Mesodermal cell (in vitro differentiated cells): ENCODE results near the gene RAB4B.

ENCODE experiments used
- H3K27ac ChIP-seq: 2 replicates; pipeline ENCODE4 v1.7.0; 2013; ENCODE audit warnings: mild to moderate bottlenecking, low read depth, low read length, moderate library complexity; ENCODE audit not compliant: severe bottlenecking
- H3K36me3 ChIP-seq: 2 replicates; pipeline ENCODE4 v1.7.1; 2013; ENCODE audit warnings: mild to moderate bottlenecking, low read length, moderate library complexity; ENCODE audit not compliant: control insufficient read depth, insufficient read depth
- H3K4me1 ChIP-seq: one replicate; pipeline ENCODE4 v1.7.1; 2013; ENCODE audit warnings: mild to moderate bottlenecking, low read length; ENCODE audit not compliant: insufficient read depth, control insufficient read depth, poor library complexity, severe bottlenecking
- H3K4me3 ChIP-seq: 2 replicates; pipeline ENCODE4 v1.7.0; 2013; ENCODE audit warnings: low read length, control low read depth, mild to moderate bottlenecking; ENCODE audit not compliant: insufficient read depth, poor library complexity, severe bottlenecking; ENCODE audit errors: extremely low read depth
- H3K9me3 ChIP-seq: 2 replicates; pipeline ENCODE4 v1.7.1; 2013; ENCODE audit warnings: mild to moderate bottlenecking, low read length, moderate library complexity; ENCODE audit not compliant: control insufficient read depth
- WGBS, 2 experiments: methylation state at CpG; one replicate each; pipeline ENCODE4 v1.1.5; 2013; ENCODE audit warnings: missing lambda C conversion rate in 2 of 2; ENCODE audit not compliant: insufficient coverage in 2 of 2; 5-methylcytosine and 5-hydroxymethylcytosine counted together

The RAB4B gene

DNA sequence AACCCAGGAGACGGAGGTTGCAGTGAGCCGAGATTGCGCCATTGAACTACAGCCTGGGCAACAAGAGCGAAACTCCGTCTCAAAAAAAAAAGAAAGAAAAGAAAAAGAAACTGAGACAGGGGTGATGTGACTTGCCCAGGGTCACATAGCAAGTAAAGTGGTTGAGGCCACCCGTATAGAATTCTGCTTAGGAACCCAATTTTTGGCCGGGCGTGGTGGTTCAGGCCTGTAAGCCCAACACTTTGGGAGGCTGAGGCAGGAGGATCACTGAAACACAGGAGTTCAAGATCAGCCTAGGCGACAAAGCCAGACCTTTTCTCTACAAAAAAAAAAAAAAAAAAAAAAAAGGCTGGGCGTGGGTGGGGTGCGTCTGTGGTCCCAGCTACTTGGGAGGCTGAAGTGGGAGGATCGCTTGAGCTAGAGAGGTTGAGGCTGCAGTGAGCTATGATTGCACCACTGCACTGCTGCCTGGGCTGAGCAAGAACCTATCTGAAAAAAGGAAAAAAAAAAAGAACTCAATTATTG is 25.7 kb upstream of the RAB4B start:
- H3K36me3 ChIP-seq: peaks cover 57% of the 10 kb centered on the region
- H3K27ac ChIP-seq: peak overlapping the region; percentile 23
- peak overlapping the region; percentile 92 for H3K4me3 ChIP-seq
- 66 to 71% methylated on average over 8 of the region's 12 CpGs for WGBS, 2 experiments
- no peaks in the 10 kb centered on the region for H3K9me3 ChIP-seq
- H3K4me1 ChIP-seq: peaks cover 36% of the 10 kb centered on the region

DNA sequence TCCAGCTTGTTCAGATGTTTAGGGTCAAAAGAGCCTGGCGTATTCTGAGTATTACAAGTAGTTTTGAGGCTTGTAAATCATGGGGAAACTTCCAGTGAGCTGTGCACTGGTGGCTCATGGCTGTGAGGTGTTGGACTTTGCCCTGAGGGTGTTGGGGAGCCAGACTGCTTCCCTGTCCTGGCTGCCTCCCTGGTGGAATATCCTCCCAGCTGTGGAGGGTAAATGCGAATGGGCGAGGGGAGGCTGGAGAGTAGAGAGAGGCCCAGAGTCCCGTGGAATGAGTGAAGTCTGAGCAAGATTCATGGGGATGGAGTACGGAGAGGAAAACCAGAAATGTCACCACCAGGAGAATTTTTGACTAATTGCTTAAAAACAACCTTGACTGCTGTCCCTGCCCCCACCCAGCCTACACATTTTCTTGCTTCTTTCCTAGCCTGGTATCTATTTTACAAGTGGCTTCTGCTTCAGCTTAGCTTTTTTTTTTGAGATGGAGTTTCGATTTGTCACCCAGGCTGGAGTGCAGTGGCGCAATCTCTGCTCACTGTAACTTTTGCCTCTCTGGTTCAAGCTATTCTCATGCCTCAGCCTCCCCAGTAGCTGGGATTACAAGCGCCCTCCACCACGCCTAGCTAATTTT is 23.3 kb upstream of the RAB4B start:
- 92 to 100% methylated on average over 4 to 7 of the region's 9 CpGs for WGBS, 2 experiments
- peaks cover 26% of the 10 kb centered on the region for H3K4me1 ChIP-seq
- H3K9me3 ChIP-seq: no peaks in the 10 kb centered on the region
- no peak overlapping the region for H3K27ac ChIP-seq
- H3K4me3 ChIP-seq: no peak overlapping the region
- peaks cover 71% of the 10 kb centered on the region for H3K36me3 ChIP-seq

DNA sequence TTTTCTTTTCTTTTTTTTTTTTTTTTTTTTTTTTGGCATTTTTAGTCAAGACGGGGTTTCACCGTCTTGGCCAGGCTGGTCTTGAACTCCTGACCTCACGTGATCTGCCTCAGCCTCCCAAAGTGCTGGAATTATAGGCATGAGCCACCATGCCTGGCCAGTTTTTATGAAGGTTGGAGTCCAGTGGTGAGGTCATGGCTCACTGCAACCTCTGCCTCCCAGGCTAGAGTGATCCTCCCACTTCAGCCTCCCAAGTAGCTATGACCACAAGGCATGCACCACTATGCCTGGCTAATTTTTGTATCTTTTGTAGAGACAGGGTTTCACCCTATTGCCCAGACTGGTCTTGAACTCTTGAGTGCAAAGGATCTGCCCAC is 22.8 kb upstream of the RAB4B start:
- no peak overlapping the region for H3K27ac ChIP-seq
- H3K9me3 ChIP-seq: no peaks in the 10 kb centered on the region
- H3K36me3 ChIP-seq: peaks cover 76% of the 10 kb centered on the region
- peaks cover 23% of the 10 kb centered on the region for H3K4me1 ChIP-seq
- 100% methylated on average over 1 to 2 of the region's 3 CpGs for WGBS, 2 experiments
- no peak overlapping the region for H3K4me3 ChIP-seq

DNA sequence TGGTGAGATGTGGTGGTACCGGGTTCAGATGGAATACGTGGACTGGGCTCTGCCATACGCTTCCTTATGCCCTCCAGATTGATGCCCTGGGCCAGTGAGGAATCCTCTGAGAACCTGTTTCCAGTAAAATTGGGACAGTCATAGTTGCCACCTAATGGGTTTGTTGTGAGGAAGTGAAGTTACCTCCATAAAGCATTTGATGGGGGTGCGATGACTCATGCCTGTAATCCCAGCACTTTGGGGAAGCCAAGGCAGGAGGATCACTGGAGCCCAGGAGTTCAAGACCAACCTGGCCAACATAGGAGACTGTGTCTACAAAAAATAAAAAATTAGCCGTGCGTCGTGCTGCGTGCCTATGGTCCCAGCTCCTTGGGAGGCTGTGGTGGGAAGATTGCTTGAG is 22.3 kb upstream of the RAB4B start:
- H3K9me3 ChIP-seq: no peaks in the 10 kb centered on the region
- H3K4me3 ChIP-seq: no peak overlapping the region
- peaks cover 23% of the 10 kb centered on the region for H3K4me1 ChIP-seq
- WGBS, 2 experiments: 95 to 100% methylated on average over 4 to 6 of the region's 8 CpGs
- no peak overlapping the region for H3K27ac ChIP-seq
- peaks cover 81% of the 10 kb centered on the region for H3K36me3 ChIP-seq

DNA sequence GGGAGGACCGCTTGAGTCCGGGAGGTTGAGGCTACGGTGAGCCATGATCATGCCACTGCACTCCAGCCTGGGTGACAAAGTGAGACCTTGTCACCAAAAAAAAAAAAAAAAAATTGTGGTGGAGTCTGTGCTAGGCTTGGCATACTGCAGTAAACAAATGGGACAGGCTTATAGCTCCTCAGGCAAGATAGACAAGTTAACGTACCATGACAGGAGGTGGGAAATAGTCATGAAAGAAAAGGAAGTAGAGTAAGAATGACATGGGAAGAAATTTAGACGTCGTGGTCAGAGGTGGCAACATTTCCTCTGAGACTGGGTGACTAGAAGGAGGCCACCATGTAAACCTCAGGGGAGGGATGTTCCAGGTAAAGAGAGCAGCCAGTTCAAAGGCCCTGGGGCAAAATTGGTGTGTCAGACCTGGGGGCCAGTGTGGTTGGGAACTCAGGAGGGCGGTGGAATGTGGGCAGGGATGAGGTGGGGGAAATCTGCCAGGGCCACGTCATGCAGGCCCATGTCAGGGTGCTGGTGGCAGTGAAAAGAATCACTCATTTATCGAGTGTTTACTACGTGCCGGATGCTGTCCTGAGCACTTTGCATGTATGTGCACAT is 21.4 kb upstream of the RAB4B start:
- no peak overlapping the region for H3K27ac ChIP-seq
- H3K4me1 ChIP-seq: peaks cover 23% of the 10 kb centered on the region
- no peak overlapping the region for H3K4me3 ChIP-seq
- H3K9me3 ChIP-seq: no peaks in the 10 kb centered on the region
- 94 to 97% methylated on average over 7 to 10 of the region's 11 CpGs for WGBS, 2 experiments
- peaks cover 89% of the 10 kb centered on the region for H3K36me3 ChIP-seq

DNA sequence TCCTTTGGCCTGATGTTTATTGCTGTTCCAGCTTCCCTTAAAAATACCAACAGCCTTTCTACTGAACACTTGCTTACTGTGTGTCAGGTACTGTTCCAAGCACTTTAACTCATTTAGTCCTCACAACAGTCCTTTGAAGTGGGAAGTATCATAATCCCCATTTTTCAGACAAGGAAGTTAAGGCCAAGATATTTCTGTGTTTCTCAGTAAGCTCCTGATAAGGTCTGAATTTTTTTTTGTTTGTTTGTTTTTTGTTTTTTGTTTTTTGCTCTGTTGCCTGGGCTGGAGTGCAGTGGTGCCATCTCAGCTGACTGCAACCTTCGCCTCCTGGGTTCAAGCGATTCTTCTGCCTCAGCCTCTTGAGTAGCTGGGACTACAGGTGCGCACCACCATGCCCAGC is 19.6 kb upstream of the RAB4B start:
- Histone ChIP-seq H3K4me3 (no peak overlapping the region), H3K36me3 (peaks cover 92% of the 10 kb centered on the region), H3K27ac (no peak overlapping the region), H3K9me3 (no peaks in the 10 kb centered on the region), H3K4me1 (peaks cover 23% of the 10 kb centered on the region)
- 100% methylated on average over 3 of the region's 3 CpGs; no CpG with 5 or more reads in 1 of the 2 experiments for WGBS, 2 experiments

DNA sequence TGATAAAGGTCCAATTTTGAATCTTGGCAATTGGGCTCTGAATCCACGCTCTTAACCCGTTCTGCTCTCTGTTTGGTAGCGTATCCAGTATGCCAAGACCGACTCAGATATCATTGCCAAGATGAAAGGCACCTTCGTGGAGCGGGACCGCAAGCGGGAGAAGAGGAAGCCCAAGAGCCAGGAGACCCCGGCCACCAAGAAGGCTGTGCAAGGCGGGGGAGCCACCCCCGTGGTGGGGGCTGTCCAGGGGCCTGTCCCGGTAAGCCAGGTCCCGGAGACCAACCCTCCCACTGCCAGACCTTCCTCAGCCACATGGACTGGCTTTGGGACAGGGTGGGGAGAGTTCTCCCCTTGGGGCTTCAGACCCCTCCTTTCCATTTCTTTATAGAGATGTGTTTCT is 18.7 kb upstream of the RAB4B start:
- WGBS, 2 experiments: 97 to 99% methylated on average over 8 to 12 of the region's 13 CpGs
- peaks cover 93% of the 10 kb centered on the region for H3K36me3 ChIP-seq
- H3K27ac ChIP-seq: no peak overlapping the region
- no peaks in the 10 kb centered on the region for H3K9me3 ChIP-seq
- H3K4me3 ChIP-seq: no peak overlapping the region
- peaks cover 20% of the 10 kb centered on the region for H3K4me1 ChIP-seq

DNA sequence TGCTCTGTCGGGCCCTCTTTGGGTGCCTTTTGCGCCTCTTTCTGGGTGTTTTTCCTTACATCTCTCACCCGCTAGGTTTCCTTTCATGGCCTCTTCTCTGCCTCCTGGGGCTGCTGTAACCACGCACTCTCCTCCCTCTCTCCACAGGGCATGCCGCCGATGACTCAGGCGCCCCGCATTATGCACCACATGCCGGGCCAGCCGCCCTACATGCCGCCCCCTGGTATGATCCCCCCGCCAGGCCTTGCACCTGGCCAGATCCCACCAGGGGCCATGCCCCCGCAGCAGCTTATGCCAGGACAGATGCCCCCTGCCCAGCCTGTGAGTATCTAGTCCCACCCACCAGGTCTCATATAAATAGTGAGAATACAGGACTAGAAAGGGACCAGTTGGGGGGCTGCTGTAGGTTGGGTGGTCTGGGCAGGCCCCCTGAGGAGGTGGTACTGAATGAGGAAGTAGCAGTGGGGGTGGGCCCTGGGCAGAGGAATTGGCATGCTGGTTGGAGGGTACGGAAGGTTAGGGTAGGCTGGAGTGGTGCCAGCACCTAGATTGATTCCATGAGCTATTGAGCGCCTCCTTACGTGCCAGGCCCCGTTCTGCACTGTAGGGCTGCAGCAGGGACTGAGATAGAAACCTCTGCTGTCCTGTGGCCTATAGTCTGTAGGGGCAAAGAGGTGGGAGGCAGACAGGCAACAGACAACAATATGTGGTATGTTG is 15.1 kb upstream of the RAB4B start:
- WGBS, 2 experiments: 94 to 96% methylated on average over 14 of the region's 17 CpGs
- no peaks in the 10 kb centered on the region for H3K9me3 ChIP-seq
- H3K4me3 ChIP-seq: no peak overlapping the region
- peak overlapping the region; percentile 41 for H3K27ac ChIP-seq
- H3K4me1 ChIP-seq: no peaks in the 10 kb centered on the region
- H3K36me3 ChIP-seq: peaks cover 95% of the 10 kb centered on the region

DNA sequence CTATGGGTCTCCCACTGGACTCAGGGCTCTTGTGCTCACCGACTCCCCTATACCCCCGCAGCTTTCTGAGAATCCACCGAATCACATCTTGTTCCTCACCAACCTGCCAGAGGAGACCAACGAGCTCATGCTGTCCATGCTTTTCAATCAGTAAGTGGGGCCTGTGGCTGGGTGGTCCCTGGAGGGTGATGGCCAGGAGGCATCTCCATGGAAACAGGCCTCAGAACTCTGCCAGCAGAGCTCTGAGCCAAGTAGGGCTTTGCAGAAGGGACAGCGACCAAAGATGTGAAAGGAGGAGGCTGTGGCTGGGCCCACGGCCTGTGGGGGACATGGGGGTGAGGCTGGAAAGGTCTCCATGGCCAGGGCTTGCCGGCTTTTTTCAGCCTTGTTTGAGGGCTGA is 14.5 kb upstream of the RAB4B start:
- H3K36me3 ChIP-seq: peaks cover 91% of the 10 kb centered on the region
- 91 to 97% methylated on average over 4 to 7 of the region's 7 CpGs for WGBS, 2 experiments
- no peaks in the 10 kb centered on the region for H3K4me1 ChIP-seq

DNA sequence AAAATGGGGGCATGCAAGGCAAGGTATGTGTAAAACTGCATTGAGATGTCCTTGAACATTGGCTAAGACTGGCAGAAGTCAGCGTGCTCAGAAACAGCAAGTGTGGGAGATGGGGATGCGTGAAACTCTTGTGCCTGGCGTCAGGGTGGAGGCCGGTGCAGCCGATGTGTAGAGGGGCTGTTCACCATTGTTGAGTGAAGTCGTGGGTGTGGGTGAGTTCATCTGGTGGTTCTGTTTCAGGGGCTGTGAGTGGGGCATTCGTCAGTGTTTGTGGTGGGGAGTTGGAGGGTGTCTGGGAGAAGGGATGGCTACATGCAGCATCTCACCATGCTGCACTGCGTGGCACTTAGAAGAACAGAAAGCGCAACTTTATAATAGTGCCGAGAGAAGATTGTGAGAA is 14.1 kb upstream of the RAB4B start:
- no peak overlapping the region for H3K27ac ChIP-seq
- no peak overlapping the region for H3K4me3 ChIP-seq
- no peaks in the 10 kb centered on the region for H3K4me1 ChIP-seq
- no peaks in the 10 kb centered on the region for H3K9me3 ChIP-seq
- peaks cover 93% of the 10 kb centered on the region for H3K36me3 ChIP-seq
- whole genome bisulfite sequencing, 2 experiments: 91 to 100% methylated on average over 5 to 7 of the region's 10 CpGs

More for the DNA sequence above, 14.5 kb upstream of the RAB4B start:
- Histone ChIP-seq H3K27ac (no peak overlapping the region), H3K4me3 (no peak overlapping the region), H3K9me3 (no peaks in the 10 kb centered on the region)
